Measurements from ENCODE around the gene NAA30. TPM values are rescaled to one million over a fixed set of nuclear protein-coding genes. Genes with fewer than 3 reads are reported as not detected.

The NAA30 gene
- total and polyA plus RNA-seq, 3 donors from 2014 or later, result 30.0 to 37.2 (median 33.0) TPM

GRCh38 chr14:57402173-57402852 is 11.9 kb downstream of the NAA30 start:
- Histone ChIP-seq H3K4me1 (peaks cover 17% of the 10 kb centered on the region), H3K27me3 (no peaks in the 10 kb centered on the region), H3K4me3 (peak overlapping the region in 1 of 2 donors; percentile 30), H3K36me3 (ENCODE audit: low read depth, missing control alignments) (no peaks in the 10 kb centered on the region), H3K27ac (peak overlapping the region; percentile 63 to 79), H3K9me3 (no peaks in the 10 kb centered on the region)
- WGBS, 2 donors, result 16 to 52% methylated on average over 1 of the region's 1 CpG
- DNase-seq, result no peak
- intact Hi-C loops (cut with DNase I; ENCODE audit: low total_unique reads), result no loop called here
- no peak for TF ChIP-seq CTCF (IDR thresholded peaks at IDR 0.05)
- TF ChIP-seq POLR2A (IDR thresholded peaks at IDR 0.05), result no peak

- H3K27me3 ChIP-seq, result no peaks in the 10 kb centered on the region
- H3K4me1 ChIP-seq, result peaks cover 17% of the 10 kb centered on the region
- no peaks in the 10 kb centered on the region for H3K9me3 ChIP-seq
- WGBS, 2 donors, result 72 to 78% methylated on average over 1 of the region's 1 CpG
- no peak for DNase-seq
- intact Hi-C loops (cut with DNase I; ENCODE audit: low total_unique reads), result no loop called here
- H3K4me3 ChIP-seq, result no peak overlapping the region
- peak overlapping the region; percentile 63 to 79 for H3K27ac ChIP-seq
- no peak for TF ChIP-seq POLR2A (IDR thresholded peaks at IDR 0.05)
- TF ChIP-seq CTCF (IDR thresholded peaks at IDR 0.05), result no peak
- no peaks in the 10 kb centered on the region for H3K36me3 ChIP-seq (ENCODE audit: low read depth, missing control alignments)
These were observed 13.1 kb downstream of the NAA30 start for GRCh38 chr14:57403521-57403864.

- 58 to 76% methylated on average over 2 of the region's 2 CpGs for WGBS, 2 donors
These were observed 15.2 kb downstream of the NAA30 start for GRCh38 chr14:57405562-57405961.

GRCh38 chr14:57408037-57408436 is 17.7 kb downstream of the NAA30 start:
- H3K4me1 ChIP-seq, result peaks cover 5% of the 10 kb centered on the region
- no peaks in the 10 kb centered on the region for H3K27me3 ChIP-seq
- H3K4me3 ChIP-seq, result no peak overlapping the region
- intact Hi-C loops (cut with DNase I; ENCODE audit: low total_unique reads), result no loop called here
- no peak for TF ChIP-seq CTCF (IDR thresholded peaks at IDR 0.05)
- TF ChIP-seq POLR2A (IDR thresholded peaks at IDR 0.05), result no peak
- no peaks in the 10 kb centered on the region for H3K9me3 ChIP-seq
- H3K27ac ChIP-seq, result no peak overlapping the region
- H3K36me3 ChIP-seq (ENCODE audit: low read depth, missing control alignments), result no peaks in the 10 kb centered on the region
- 93 to 94% methylated on average over 2 of the region's 2 CpGs for WGBS, 2 donors
- no peak for DNase-seq

More at GRCh38 chr14:57405562-57405961, 15.2 kb downstream of the NAA30 start:
- H3K4me3 ChIP-seq, result no peak overlapping the region
- no peak for DNase-seq
- TF ChIP-seq POLR2A (IDR thresholded peaks at IDR 0.05) (no peak), CTCF (IDR thresholded peaks at IDR 0.05) (no peak)
- no peaks in the 10 kb centered on the region for H3K27me3 ChIP-seq
- no peak overlapping the region for H3K27ac ChIP-seq
- H3K4me1 ChIP-seq, result peaks cover 17% of the 10 kb centered on the region
- H3K9me3 ChIP-seq, result no peaks in the 10 kb centered on the region
- no peaks in the 10 kb centered on the region for H3K36me3 ChIP-seq (ENCODE audit: low read depth, missing control alignments)
- intact Hi-C loops (cut with DNase I; ENCODE audit: low total_unique reads), result no loop called here

- no peak for DNase-seq
- no peaks in the 10 kb centered on the region for H3K36me3 ChIP-seq (ENCODE audit: low read depth, missing control alignments)
- H3K27ac ChIP-seq, result no peak overlapping the region
- H3K9me3 ChIP-seq, result no peaks in the 10 kb centered on the region
- TF ChIP-seq POLR2A (IDR thresholded peaks at IDR 0.05) (no peak), CTCF (IDR thresholded peaks at IDR 0.05) (no peak)
- 78 to 97% methylated on average over 1 of the region's 1 CpG for WGBS, 2 donors
- intact Hi-C loops (cut with DNase I; ENCODE audit: low total_unique reads), result no loop called here
- H3K4me1 ChIP-seq, result peaks cover 5% of the 10 kb centered on the region
- no peaks in the 10 kb centered on the region for H3K27me3 ChIP-seq
- no peak overlapping the region for H3K4me3 ChIP-seq
These were observed 18.2 kb downstream of the NAA30 start for GRCh38 chr14:57408634-57409033.
